Stimulated activated CD4-positive, alpha-beta T cell treated with anti-CD3 and anti-CD28 coated beads, Interleukin-4, amount 100 ng/mL, for 4 hours (primary cell): ENCODE measurements around the gene DHX29.
A peak's percentile ranks its signal among the peaks of the same experiment; 100 is the strongest.

ENCODE experiments used
- DNase-seq, 2 experiments: peaks; one replicate each; pipeline ENCODE4 v3.0.0-alpha.2; 2020

DHX29 gene

DNA sequence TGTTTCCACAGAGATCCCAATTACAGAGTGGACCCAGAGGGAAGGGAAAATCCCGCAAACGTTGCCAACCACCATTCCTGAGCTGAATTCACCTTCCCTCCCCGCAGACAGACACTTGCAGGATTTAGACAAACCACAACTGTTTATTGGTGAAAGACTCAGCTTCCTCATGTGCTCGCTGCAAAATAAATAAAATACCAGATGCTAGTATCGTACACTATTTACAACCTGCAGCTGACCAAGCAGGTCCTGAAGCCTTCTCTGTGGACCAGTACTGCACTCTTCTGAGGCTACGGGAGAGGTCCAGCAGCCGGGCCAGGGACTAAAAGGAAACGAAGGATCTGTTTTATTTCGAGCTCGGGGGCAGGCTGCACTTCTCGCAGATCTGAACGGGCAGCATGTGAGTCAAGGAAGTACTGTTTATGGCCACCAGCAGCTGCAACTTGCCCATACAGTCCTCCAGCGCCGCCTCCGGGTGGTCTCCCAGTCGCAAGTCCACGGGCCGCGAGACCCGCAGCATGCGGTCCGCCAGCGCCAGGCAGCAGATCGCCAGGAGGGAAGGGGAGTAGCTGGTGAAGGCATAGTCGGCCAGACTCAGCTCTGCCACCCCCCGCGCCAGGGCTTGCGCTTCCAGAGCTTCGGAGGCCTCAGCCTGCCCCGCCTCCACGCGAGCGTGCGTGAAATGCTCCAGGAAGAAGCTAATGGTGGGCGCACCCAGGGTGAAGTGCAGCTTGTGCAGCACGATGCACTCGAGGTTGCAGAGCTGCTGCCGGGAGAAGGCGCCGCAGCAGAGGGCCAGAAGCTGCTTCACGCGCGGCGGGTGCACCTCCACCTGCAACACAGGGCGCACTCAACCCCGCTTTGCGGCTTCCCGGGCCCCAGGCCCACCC lies 76.2 kb downstream of the DHX29 start:
- no peak for DNase-seq

GRCh38 chr5:55230086-55230629 lies 77.3 kb downstream of the DHX29 start:
- no peak for DNase-seq

GRCh38 chr5:55227664-55228430 lies 79.6 kb downstream of the DHX29 start:
- no peak for DNase-seq

GRCh38 chr5:55226934-55227663 lies 80.4 kb downstream of the DHX29 start, which contains the start of gene MCIDAS:
Gene MCIDAS, minus strand, starts transcription at chr5:55227315. Its CDS starts 177 bp downstream, at chr5:55227138.
- peak; percentile 57 to 66 for DNase-seq

DNA sequence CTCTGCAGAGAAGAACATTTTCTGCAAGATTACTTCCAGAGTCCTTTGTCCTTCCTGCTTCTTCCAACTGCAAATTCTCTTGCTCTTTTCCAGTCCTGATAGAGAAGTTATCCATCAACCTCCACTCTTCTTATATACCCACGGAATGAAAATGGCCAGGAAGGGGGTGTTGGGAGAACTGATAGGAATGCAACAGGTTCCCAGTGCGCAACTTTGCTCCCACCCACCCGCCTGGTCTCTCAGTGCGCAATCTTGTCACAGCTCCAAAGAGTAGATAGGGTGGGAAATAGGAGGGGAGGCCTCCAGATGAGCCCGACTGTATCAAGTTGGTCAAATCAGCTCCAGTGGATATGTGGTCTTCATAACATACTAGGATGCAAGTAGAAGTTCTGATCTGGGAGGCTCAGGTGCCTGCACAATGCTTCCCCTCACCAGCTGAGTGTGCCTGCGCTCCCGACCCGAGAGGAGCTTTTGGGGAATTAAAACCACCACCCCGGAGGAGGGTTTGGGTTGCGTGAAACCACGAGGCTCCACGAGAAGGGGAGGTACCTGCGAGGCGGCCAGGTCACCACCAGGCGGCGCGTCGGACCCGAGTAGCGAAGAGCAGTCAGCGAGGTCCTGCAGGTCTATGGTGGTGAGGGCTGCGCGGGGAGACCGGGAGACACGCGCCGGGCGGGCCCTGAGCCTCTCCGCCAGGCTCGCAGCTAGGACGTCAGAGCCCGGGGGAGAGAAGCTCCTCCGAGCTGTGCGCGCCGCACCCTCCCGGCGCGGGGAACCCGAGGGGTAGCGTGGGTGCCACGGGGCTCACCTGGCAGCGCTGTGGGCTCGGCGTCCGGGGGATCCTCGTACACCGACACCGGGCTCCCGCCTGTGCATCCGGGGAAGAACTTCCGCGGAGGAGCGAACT lies 81.2 kb downstream of the DHX29 start:
- peak; percentile 41 to 66 for DNase-seq

DNA sequence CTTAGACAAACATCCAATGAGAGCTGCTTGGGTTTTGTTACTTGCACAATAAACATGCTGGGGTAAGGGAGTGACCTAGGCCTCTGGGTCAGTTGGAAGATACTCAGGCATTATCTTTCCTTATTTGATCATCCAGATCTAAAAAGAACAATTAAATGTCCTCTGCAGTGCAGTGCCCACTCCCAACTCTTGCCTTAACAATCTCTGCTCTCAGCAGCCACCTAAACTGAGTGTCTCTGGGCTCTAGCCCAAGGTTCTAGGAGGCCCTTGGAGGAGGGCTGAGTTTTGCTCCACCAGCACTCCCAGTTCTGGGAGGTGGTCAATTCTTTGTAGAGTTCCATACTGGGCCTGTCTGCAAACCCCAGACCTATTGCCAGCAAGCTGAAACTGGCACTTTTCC lies 82.1 kb downstream of the DHX29 start:
- DNase-seq: no peak

- no peak for DNase-seq
Measured at GRCh38 chr5:55223812-55224240, 83.7 kb downstream of the DHX29 start.

- DNase-seq: no peak
Measured at GRCh38 chr5:55222985-55223811, 84.3 kb downstream of the DHX29 start.

DNA sequence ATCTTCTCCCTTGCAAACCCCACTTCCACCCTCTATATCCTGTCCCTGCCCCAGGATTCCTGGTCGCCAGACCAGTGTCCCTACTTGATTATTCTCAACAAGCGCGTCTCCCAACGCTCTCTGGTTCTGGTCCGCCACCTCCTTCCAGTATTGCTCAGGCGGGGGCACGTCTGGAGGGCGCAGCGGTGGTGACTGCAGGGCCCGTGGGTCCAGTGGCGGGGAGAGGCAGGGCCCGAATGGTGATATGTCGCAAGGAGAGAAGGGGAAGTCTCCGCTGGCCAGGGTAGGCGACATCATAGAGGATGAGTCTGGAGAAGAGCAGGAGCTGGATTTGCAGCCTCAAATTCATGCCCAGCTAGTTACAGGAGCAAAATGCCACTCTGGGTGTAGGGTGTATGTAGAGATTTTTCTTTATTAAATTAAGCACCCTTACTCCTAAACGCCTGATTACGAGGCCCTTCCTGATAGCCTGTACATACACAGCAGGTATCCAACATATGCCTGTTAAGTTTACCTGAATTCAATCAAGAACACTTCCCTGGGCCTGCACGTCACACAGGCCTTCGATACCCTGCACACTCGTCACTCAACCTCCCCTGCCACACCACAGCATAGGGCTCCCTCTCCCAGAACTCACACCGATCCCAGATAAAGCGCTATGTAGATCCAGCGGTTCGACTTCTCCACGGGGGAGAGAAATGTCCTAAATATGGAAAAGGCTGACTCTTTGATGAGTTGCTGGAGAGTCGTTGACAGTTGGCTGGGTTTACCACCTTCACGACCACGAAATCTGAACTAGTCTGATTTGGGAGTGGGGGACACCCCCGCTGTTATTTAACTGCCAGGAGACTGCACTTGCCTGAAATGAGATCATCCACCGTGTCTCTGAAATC lies 85.2 kb downstream of the DHX29 start:
- no peak for DNase-seq

DNA sequence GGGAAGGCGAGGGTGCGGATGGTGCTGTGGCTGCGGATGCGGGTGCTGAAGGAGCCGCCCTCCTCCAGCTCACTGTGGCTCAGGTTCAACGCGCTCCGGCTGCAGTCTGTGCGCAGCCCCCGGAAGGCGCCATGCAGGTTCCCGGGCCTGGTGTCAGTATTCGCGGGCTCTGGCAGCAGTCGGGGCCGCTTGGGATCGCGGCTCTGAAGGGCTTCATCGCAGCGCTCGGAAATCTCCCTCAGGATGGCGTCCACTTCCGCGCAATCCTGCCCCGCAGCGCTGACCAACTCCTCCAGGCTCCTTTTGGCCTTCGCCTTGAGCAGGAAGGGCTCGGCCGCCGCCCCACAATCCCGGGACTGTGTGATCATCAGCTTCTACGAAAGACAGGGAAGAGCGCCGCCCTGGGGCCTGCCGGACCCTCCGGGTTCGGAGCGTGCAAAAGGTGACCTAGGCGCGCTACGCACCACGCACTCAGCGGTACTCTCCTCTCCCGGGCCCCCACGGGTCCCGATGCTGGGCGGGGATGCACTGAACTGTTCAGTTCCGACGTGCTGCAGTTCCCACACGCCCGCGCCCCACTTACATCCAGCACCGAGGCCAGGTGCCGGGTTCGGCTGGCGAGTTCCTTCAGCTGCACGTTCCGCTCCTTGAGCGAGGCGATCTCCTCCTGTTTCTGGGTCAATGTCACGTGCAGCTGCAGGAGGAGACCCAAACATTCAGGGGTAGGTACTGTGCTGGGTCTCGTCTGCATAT lies 86.9 kb downstream of the DHX29 start:
- no peak for DNase-seq

DNA sequence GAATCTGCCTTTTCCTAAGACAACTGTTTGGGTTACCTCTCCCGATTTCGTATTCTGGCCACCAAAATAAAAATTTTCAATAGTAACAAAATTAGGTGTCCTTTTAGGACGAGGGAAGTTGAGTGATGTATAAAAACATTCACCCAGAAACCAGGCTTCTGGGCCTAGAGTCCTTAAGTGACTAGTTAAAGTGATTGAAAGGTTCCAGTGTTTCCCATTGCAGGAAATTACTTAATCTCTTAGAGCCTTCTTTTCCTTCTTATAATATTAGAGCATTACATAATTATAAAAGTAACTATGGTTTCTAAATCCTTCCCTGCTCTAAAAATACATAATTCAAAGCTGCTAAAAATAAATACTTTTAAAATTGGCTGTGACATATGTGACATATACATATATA lies 87.7 kb downstream of the DHX29 start:
- DNase-seq: no peak

GRCh38 chr5:55218967-55219366 lies 88.5 kb downstream of the DHX29 start:
- no peak for DNase-seq

DNA sequence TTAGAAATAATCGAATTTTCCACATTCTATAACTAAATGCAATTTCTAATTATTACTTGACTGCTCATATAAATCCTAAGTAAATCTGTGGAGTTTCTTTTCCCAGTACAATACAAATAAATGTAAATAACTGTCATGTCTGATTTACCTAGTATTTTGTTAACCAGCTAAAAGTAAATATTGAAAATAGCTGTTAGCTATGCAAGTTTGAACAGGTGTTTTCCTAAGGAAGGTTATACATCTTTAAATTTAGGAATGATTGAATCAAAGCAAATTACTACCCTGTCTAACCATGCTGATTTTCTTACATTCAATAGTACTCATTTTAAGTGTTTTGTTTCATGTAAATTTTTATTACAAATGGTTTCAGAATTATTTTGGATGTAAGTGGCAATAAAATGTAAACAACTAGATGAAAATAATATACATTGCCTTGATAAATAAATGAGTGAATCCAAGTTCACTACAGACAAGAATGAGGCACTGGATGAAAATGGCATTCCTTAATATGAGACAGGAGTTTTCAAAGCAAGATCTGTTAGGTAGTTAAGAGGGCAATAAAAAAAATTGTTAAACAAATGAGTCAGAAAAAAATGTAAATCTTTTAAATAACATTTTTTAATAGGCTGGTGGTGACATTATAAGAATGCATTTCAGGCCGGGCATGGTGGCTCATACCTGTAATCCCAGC lies 96.2 kb downstream of the DHX29 start:
- DNase-seq: no peak
